NB4 (cell line): ENCODE measurements around the gene DAZAP1.

Experiments
- DNase-seq: peaks from one replicate; pipeline ENCODE4 v3.0.0; 2010; ENCODE audit warnings: low read depth
- H3K4me3 ChIP-seq: one replicate; pipeline ENCODE4 v1.5.1; 2011; ENCODE audit warnings: mild to moderate bottlenecking, low read depth, low read length, moderate library complexity
- MAX ChIP-seq: IDR thresholded peaks from 2 replicates; pipeline ENCODE4 v1.6.1; 2011; ENCODE audit warnings: low read depth, low read length
- MYC ChIP-seq: IDR thresholded peaks from 2 replicates; pipeline ENCODE4 v1.6.1; 2011; ENCODE audit warnings: low read depth, low read length
- POLR2A ChIP-seq: IDR thresholded peaks from 2 replicates; pipeline ENCODE4 v1.6.1; 2011; ENCODE audit warnings: mild to moderate bottlenecking; ENCODE audit not compliant: insufficient read length; ENCODE audit errors: extremely low read depth
- TF ChIP-seq, protein P1 (sequence below): IDR thresholded peaks from one replicate; pipeline ENCODE4 v1.5.1; 2012; ENCODE audit warnings: low read depth, low read length

The DAZAP1 gene

GRCh38 chr19:1390890-1391423, 16.4 kb upstream of the DAZAP1 start:
- DNase-seq = no peak
- no peak for TF ChIP-seq MAX
- TF ChIP-seq, protein P1, sequence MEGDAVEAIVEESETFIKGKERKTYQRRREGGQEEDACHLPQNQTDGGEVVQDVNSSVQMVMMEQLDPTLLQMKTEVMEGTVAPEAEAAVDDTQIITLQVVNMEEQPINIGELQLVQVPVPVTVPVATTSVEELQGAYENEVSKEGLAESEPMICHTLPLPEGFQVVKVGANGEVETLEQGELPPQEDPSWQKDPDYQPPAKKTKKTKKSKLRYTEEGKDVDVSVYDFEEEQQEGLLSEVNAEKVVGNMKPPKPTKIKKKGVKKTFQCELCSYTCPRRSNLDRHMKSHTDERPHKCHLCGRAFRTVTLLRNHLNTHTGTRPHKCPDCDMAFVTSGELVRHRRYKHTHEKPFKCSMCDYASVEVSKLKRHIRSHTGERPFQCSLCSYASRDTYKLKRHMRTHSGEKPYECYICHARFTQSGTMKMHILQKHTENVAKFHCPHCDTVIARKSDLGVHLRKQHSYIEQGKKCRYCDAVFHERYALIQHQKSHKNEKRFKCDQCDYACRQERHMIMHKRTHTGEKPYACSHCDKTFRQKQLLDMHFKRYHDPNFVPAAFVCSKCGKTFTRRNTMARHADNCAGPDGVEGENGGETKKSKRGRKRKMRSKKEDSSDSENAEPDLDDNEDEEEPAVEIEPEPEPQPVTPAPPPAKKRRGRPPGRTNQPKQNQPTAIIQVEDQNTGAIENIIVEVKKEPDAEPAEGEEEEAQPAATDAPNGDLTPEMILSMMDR = no peak
- no peak for TF ChIP-seq MYC
- no peak for TF ChIP-seq POLR2A
- H3K4me3 ChIP-seq = no peak overlapping the region

- no peak for DNase-seq
- H3K4me3 ChIP-seq = no peak overlapping the region
- TF ChIP-seq, protein P1 = no peak
These were observed 15.0 kb upstream of the DAZAP1 start for GRCh38 chr19:1392407-1392806.

- no peak for DNase-seq
- TF ChIP-seq, protein P1 = no peak
- TF ChIP-seq POLR2A (no peak), MAX (no peak), MYC (no peak)
- no peak overlapping the region for H3K4me3 ChIP-seq
These were observed 14.4 kb upstream of the DAZAP1 start for GRCh38 chr19:1392939-1393530.

DNA sequence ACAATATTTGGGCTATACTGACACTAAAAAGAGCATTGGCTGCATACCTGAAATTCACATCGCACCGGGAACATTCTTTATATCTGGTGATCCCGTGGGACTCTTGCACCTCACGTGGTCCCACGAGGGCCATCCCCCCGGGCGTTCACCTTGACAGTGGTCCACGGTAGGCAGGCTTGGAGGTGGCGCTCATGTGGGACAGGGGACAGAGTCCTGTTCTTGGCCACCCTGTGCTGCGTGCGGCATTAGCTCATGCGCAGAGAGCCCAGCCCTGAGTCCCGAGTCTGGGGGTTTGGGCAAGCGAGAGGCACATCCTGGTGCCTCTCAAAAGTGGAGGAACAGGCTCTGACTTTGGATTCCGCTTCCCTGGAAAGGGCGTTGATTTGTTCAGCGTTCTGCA, 13.5 kb upstream of the DAZAP1 start:
- DNase-seq = no peak
- TF ChIP-seq POLR2A = no peak
- no peak for TF ChIP-seq MYC
- TF ChIP-seq MAX = no peak
- TF ChIP-seq, protein P1 = no peak
- no peak overlapping the region for H3K4me3 ChIP-seq

DNA sequence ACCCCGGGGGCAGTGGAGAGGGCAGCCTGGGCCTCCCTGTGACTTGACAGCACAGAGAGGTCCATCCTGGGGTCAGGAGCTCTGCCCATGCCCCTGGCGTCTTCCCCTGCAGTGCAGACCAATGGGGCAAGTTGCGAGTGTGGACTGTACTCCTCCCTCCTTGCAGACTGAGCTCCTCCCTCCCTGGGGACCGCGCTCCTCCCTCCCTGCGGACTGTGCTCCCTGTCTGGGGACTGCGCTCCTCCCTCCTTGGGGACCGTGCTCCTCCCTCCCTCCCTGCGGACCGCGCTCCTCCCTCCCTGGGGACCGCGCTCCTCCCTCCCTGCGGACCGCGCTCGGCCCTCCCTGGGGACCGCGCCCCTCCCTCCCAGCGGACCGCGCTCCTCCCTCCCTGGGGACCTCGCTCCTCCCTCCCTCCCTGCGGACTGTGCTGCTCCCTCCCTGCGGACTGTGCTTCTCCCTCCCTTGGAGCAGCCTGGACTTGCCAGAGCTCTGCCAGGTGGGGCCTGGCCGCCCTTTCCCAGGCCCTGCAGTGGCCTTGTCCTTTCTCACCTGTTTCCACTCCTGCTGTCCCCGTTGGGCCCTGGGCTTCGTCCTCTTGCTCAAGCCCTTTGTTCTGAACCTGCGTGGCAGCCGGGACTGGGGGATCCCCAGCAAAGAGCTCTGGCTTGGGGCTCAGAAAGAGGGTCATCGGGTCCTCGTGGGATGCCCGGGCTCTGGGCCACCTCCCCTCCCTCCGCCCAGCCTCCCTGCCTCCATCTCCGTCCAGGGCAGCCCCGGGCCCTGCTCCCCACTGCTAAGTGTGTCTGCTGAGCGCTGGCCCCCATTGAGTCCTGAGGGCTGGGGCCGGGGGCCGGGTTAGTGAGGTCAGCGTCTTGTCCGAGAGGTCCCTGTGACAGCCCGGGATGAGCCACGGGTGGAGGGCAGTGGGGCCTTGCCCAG, 12.9 kb upstream of the DAZAP1 start:
- no peak for DNase-seq
- TF ChIP-seq, protein P1 = no peak
- TF ChIP-seq POLR2A = no peak
- no peak for TF ChIP-seq MYC
- TF ChIP-seq MAX = no peak
- no peak overlapping the region for H3K4me3 ChIP-seq
